ENCODE data around the gene SCP2D1.

SCP2D1 gene

DNA sequence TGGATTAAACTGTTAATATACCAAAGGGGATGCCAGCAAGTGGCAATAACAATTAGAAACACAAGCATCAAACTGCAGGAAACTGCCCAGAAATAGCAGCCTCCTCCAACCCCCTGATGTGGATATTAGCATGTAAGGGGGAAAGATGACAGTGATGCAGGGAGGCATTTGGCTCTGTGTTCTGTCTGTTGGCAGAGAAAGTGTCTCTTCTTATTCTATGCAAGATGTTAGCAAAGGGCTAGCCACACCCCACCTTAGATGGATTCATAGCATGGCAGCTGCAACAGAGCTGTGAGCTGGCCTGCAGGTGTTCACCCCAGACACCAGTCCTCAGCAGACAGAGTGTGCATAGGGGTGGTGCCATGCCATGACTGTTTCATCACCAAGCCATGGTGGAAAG, 38.0 kb downstream of the SCP2D1 start:
- TF ChIP-seq, protein P1, sequence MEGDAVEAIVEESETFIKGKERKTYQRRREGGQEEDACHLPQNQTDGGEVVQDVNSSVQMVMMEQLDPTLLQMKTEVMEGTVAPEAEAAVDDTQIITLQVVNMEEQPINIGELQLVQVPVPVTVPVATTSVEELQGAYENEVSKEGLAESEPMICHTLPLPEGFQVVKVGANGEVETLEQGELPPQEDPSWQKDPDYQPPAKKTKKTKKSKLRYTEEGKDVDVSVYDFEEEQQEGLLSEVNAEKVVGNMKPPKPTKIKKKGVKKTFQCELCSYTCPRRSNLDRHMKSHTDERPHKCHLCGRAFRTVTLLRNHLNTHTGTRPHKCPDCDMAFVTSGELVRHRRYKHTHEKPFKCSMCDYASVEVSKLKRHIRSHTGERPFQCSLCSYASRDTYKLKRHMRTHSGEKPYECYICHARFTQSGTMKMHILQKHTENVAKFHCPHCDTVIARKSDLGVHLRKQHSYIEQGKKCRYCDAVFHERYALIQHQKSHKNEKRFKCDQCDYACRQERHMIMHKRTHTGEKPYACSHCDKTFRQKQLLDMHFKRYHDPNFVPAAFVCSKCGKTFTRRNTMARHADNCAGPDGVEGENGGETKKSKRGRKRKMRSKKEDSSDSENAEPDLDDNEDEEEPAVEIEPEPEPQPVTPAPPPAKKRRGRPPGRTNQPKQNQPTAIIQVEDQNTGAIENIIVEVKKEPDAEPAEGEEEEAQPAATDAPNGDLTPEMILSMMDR (conservative IDR thresholded peaks at IDR 0.05; ENCODE audit: low read depth, low read length) = no peak
- Histone ChIP-seq H3K4me3 (IDR thresholded peaks at IDR 0.05; ENCODE audit: insufficient read depth, low read depth, low read length) (no peak overlapping the region), H3K9ac (no peak overlapping the region), H3K4me2 (no peak overlapping the region), H3K27ac (no peak overlapping the region), H4K20me1 (ENCODE audit: insufficient read depth) (no peaks in the 10 kb centered on the region), H3K36me3 (ENCODE audit: insufficient read depth) (no peaks in the 10 kb centered on the region), H3K27me3 (ENCODE audit: insufficient read depth, low read depth) (no peaks in the 10 kb centered on the region), H3K79me2 (ENCODE audit: insufficient read depth, low read depth) (no peaks in the 10 kb centered on the region), H3K4me1 (ENCODE audit: low read depth, poor library complexity, severe bottlenecking) (no peaks in the 10 kb centered on the region), H2AFZ (ENCODE audit: low read depth) (no peak overlapping the region)

DNA sequence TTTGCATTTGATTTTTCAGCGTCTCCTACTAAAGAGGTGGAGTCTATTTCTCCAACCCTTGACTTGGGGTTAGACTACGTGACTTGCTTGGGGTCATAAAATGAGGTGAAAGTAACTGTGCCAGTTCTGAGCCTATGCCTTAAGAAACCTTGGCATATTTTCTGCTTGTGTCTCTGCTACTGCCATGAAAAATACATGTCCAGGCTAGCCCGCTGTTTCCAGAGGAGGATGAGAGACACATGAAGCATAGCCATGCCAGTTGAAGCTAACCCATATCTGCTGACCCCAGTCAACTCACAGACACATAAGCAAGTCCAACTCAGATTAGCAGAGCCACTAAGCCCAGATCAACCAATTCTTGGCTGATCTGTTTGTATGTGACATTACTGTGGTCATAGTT, 38.7 kb downstream of the SCP2D1 start:
- Histone ChIP-seq H3K9ac (no peak overlapping the region), H3K27me3 (ENCODE audit: insufficient read depth, low read depth) (no peaks in the 10 kb centered on the region), H3K4me3 (IDR thresholded peaks at IDR 0.05; ENCODE audit: insufficient read depth, low read depth, low read length) (no peak overlapping the region), H2AFZ (ENCODE audit: low read depth) (no peak overlapping the region), H4K20me1 (ENCODE audit: insufficient read depth) (no peaks in the 10 kb centered on the region), H3K36me3 (ENCODE audit: insufficient read depth) (no peaks in the 10 kb centered on the region), H3K79me2 (ENCODE audit: insufficient read depth, low read depth) (no peaks in the 10 kb centered on the region), H3K4me2 (no peak overlapping the region), H3K4me1 (ENCODE audit: low read depth, poor library complexity, severe bottlenecking) (no peaks in the 10 kb centered on the region), H3K27ac (no peak overlapping the region)
- TF ChIP-seq, protein P1 (conservative IDR thresholded peaks at IDR 0.05; ENCODE audit: low read depth, low read length) = no peak

DNA sequence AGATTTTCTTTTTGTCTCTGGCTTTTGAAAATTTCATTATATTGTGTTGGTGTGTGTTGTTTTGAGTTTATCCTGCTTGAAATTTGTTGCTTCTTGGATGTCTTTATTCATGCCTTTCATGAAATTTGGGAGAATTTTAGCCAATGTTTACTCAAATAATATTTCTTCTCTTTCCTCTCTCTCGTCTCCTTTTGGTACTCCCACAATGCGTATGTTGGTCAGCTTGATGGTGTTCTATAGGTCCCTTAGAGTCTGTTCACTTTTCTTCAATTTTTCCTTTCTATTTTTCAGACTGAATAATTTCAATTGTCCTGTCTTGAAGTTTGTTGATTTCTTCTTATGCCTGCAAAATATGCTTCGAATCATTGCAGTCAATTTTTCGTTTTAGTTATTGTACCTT, 39.6 kb downstream of the SCP2D1 start:
- TF ChIP-seq, protein P1 (conservative IDR thresholded peaks at IDR 0.05; ENCODE audit: low read depth, low read length) = no peak
- Histone ChIP-seq H3K4me3 (IDR thresholded peaks at IDR 0.05; ENCODE audit: insufficient read depth, low read depth, low read length) (no peak overlapping the region), H3K4me1 (ENCODE audit: low read depth, poor library complexity, severe bottlenecking) (no peaks in the 10 kb centered on the region), H4K20me1 (ENCODE audit: insufficient read depth) (no peaks in the 10 kb centered on the region), H3K27ac (no peak overlapping the region), H2AFZ (ENCODE audit: low read depth) (no peak overlapping the region), H3K36me3 (ENCODE audit: insufficient read depth) (no peaks in the 10 kb centered on the region), H3K79me2 (ENCODE audit: insufficient read depth, low read depth) (no peaks in the 10 kb centered on the region), H3K4me2 (no peak overlapping the region), H3K9ac (no peak overlapping the region), H3K27me3 (ENCODE audit: insufficient read depth, low read depth) (no peaks in the 10 kb centered on the region)

DNA sequence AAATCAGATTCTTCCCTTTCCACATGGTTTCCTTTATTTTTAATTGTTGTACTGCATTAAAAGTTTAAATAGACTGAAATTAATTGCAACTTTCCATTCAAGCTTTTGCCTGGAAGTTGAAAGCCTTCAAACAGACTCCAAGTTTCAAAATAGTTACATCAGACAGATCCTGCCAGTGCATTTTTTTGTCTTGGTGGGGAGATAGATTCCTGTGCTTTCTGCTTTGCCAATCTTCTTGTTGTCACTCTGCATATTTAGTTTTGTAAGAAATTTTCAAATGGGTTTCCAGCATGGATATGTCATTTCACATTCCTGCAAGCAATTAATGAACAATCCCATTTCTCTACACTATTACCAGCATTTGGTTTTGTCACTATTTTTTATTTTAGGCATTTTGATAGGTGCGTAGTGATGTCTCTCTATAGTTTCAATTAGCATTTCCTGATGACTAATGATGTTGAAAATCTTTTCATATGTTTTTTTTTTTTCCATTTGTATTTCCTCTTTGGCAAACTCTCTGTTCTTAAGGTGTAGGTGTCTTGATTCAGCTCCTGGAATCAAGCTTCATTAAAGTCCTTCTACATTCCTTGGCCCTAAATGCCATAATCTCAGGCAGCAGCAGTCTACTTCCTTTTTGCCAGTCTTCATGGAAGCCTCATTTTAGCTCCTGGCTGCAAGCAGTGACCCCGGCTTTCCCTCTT, 40.5 kb downstream of the SCP2D1 start:
- no peak overlapping the region for H2AFZ ChIP-seq (ENCODE audit: low read depth)
- TF ChIP-seq, protein P1 (conservative IDR thresholded peaks at IDR 0.05; ENCODE audit: low read depth, low read length) = no peak
- H3K27ac ChIP-seq = no peak overlapping the region
- H3K4me3 ChIP-seq (IDR thresholded peaks at IDR 0.05; ENCODE audit: insufficient read depth, low read depth, low read length) = no peak overlapping the region
- no peaks in the 10 kb centered on the region for H3K79me2 ChIP-seq (ENCODE audit: insufficient read depth, low read depth)
- H3K4me1 ChIP-seq (ENCODE audit: low read depth, poor library complexity, severe bottlenecking) = no peaks in the 10 kb centered on the region
- H3K36me3 ChIP-seq (ENCODE audit: insufficient read depth) = no peaks in the 10 kb centered on the region
- no peak overlapping the region for H3K4me2 ChIP-seq
- H3K9ac ChIP-seq = no peak overlapping the region
- no peaks in the 10 kb centered on the region for H4K20me1 ChIP-seq (ENCODE audit: insufficient read depth)
- no peaks in the 10 kb centered on the region for H3K27me3 ChIP-seq (ENCODE audit: insufficient read depth, low read depth)
